Suprapubic skin (tissue), 4 donors: ENCODE results near the gene XG.

Source experiments
- POLR2A ChIP-seq, 2 donors: fragments of 450-650 bp; IDR thresholded peaks; one replicate each; pipeline ENCODE4 v1.6.1; 2017; ENCODE audit warnings: antibody characterized with exemption in 2 of 2, mild to moderate bottlenecking in 2 of 2, moderate library complexity in 2 of 2
- POLR2AphosphoS5 ChIP-seq, 3 donors: sonication (generic); formaldehyde crosslinking; IDR thresholded peaks; one replicate each; pipeline ENCODE4 v1.6.1; 2017; ENCODE audit warnings: antibody characterized with exemption in 3 of 3
- TF ChIP-seq, protein P1 (sequence below), 2 donors: fragments of 200-600 bp in 1 of 2; fragments of 450-650 bp in 1 of 2; sonication (generic) in 1 of 2; IDR thresholded peaks; one replicate each; pipeline ENCODE4 v1.5.1; 2016 to 2019; ENCODE audit warnings: antibody characterized with exemption in 2 of 2, mild to moderate bottlenecking in 1 of 2, moderate library complexity in 1 of 2

DNA sequence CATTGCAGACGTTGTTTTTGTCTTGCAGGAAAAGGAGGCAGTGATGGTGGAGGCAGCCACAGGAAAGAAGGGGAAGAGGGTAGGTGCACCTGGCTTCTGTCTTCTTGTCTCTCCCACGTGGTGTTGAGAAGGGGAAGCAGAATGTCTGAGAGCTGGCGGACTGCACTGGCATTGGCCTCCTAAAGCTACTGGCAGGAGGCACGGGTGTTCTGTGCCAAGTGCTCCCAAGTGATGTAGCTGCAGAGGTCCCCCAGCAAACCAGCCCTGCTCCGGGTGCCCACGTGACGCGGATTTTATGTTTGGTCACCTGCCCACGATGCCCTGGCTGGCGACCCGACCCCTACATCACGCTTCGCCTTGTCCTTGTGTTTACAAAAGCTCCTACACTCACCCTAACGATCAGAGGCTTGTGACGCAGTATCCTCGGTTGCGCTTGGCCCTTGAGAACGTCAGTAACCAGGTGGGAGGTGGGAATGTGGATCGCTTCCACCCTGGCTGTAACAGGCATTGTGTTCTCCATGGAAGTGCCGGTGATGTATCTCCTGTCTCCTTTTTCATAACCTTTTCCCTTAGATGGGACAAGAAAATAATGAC, 28.5 kb upstream of the XG start:
- TF ChIP-seq, protein P1, sequence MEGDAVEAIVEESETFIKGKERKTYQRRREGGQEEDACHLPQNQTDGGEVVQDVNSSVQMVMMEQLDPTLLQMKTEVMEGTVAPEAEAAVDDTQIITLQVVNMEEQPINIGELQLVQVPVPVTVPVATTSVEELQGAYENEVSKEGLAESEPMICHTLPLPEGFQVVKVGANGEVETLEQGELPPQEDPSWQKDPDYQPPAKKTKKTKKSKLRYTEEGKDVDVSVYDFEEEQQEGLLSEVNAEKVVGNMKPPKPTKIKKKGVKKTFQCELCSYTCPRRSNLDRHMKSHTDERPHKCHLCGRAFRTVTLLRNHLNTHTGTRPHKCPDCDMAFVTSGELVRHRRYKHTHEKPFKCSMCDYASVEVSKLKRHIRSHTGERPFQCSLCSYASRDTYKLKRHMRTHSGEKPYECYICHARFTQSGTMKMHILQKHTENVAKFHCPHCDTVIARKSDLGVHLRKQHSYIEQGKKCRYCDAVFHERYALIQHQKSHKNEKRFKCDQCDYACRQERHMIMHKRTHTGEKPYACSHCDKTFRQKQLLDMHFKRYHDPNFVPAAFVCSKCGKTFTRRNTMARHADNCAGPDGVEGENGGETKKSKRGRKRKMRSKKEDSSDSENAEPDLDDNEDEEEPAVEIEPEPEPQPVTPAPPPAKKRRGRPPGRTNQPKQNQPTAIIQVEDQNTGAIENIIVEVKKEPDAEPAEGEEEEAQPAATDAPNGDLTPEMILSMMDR (IDR thresholded peaks at IDR 0.05), result no peak
- TF ChIP-seq POLR2A (IDR thresholded peaks at IDR 0.05) (no peak), POLR2AphosphoS5 (IDR thresholded peaks at IDR 0.05) (no peak)
